ENCODE results near the gene SNX32. TPM values are rescaled to one million over a fixed set of nuclear protein-coding genes. Genes with fewer than 3 reads are reported as not detected.

Gene SNX32
- total and polyA plus RNA-seq, 9 of the 15 experiments (the other 6 are each of a cell fraction or from before 2014, with no cell fraction given): 0.03 TPM; not detected in 7

GRCh38 chr11:65857500-65857852, 23.7 kb downstream of the SNX32 start (continued):
- TF ChIP-seq, protein P1, sequence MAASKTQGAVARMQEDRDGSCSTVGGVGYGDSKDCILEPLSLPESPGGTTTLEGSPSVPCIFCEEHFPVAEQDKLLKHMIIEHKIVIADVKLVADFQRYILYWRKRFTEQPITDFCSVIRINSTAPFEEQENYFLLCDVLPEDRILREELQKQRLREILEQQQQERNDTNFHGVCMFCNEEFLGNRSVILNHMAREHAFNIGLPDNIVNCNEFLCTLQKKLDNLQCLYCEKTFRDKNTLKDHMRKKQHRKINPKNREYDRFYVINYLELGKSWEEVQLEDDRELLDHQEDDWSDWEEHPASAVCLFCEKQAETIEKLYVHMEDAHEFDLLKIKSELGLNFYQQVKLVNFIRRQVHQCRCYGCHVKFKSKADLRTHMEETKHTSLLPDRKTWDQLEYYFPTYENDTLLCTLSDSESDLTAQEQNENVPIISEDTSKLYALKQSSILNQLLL (CRISPR knock-in tag; IDR thresholded peaks at IDR 0.05; ENCODE audit: borderline replicate concordance): no peak
- TF ChIP-seq NR4A1 (CRISPR knock-in tag; IDR thresholded peaks at IDR 0.05): no peak
- TF ChIP-seq NR4A1 (tag; IDR thresholded peaks at IDR 0.05): 0 out of 2 replicates have a peak, but pooled peaks have one; percentile 39
- 0 out of 2 replicates have a peak, but pooled peaks have one; percentile 14 for TF ChIP-seq ATF1 (CRISPR knock-in tag; IDR thresholded peaks at IDR 0.05)
- no peak for TF ChIP-seq ATF1 (tag; IDR thresholded peaks at IDR 0.05)
- no peak for TF ChIP-seq JUN (IDR thresholded peaks at IDR 0.05; ENCODE audit: borderline replicate concordance, low read depth, low read length)
- 0 out of 2 replicates have a peak, but pooled peaks have one; percentile 4 for TF ChIP-seq JUN (CRISPR knock-in tag; IDR thresholded peaks at IDR 0.05; ENCODE audit: borderline replicate concordance)

GRCh38 chr11:65857853-65858680, 24.3 kb downstream of the SNX32 start, which contains the start of gene CFL1:
CFL1 (minus strand) TSS chr11:65858180; CDS start chr11:65858099, 81 bp downstream.
- peak within 1 kb of the TSS; percentile 95 for H3K4me2 ChIP-seq (ENCODE audit: insufficient read depth, low read length)
- intact Hi-C loops (cut with micrococcal nuclease): loop anchor here (5.0 kb wide), 1 partner anchor 44 kb away; the partner anchor contains the start of gene FOSL1
- H3K36me3 ChIP-seq (ENCODE audit: control insufficient read depth, insufficient read depth, low read length): peaks cover 57% of the 10 kb centered on the region
- H3K79me2 ChIP-seq (ENCODE audit: control insufficient read depth, insufficient read depth, low read length): peaks cover 71% of the 10 kb centered on the region
- H3K9ac ChIP-seq (ENCODE audit: insufficient read depth in 1 of 2, low read depth in 2 of 2, low read length in 2 of 2): peak within 1 kb of the TSS; percentile 99 to 100
- H3K27me3 ChIP-seq (ENCODE audit: control insufficient read depth in 2 of 2, insufficient read depth in 2 of 2, low read length in 2 of 2): no peaks in the 10 kb centered on the region; a peak in 1 of 5 replicates
- ChIA-PET POLR2A (interaction anchor here (0.6 to 5.6 kb wide), 33 partner anchors 8 to 790 kb away, joined by 3 to 151 read pairs (median 4); partner anchors contain the start of genes AP5B1, CCDC85B, FIBP and FOSL1), CTCF (ENCODE audit: low intra/inter-chr PET ratio) (interaction anchor here (1.1 kb wide), 1 partner anchor 41 kb away, joined by 4 read pairs; no protein-coding TSS in a partner anchor)
- H3K4me1 ChIP-seq (replicated peaks in 1 of 2; ENCODE audit: control insufficient read depth in 2 of 2, insufficient read depth in 2 of 2, low read length in 2 of 2): peaks cover 14 to 64% of the 10 kb centered on the region in 2 experiments
- peaks cover 11% of the 10 kb centered on the region for H3K9me1 ChIP-seq (ENCODE audit: control insufficient read depth, insufficient read depth, low read length)
- under 1% methylated on average over 43 of the region's 92 CpGs for WGBS (ENCODE audit: insufficient coverage, low coverage, missing lambda C conversion rate)
- DNase-seq (ENCODE audit: extremely low read depth in 1 of 4, low spot score in 3 of 4) (peak; percentile 85 to 98 (median 88)), ATAC-seq (peak; percentile 78), FAIRE-seq (peak; percentile 91)
- peak within 1 kb of the TSS; percentile 95 for H3K4me3 ChIP-seq
- peak within 1 kb of the TSS; percentile 73 for H2AFZ ChIP-seq (ENCODE audit: low read depth, low read length)
- H3K27ac ChIP-seq (ENCODE audit: extremely low read depth, low read depth, low read length): peak within 1 kb of the TSS; percentile 96
- H4K20me1 ChIP-seq (replicated peaks; ENCODE audit: control insufficient read depth, insufficient read depth, low read length): peaks cover 22% of the 10 kb centered on the region
- in situ Hi-C loops (cut with MboI): no loop called here
- no peaks in the 10 kb centered on the region for H3K9me3 ChIP-seq (replicated peaks; ENCODE audit: control insufficient read depth, insufficient read depth, low read depth, low read length)
- no TSS peak for BruUV-seq (replicated peaks)
- TF ChIP-seq POLR2A (conservative IDR thresholded peaks at IDR 0.05): peak; percentile 99
- TF ChIP-seq HNRNPK (IDR thresholded peaks at IDR 0.05; ENCODE audit: low read depth, low read length, poor library complexity, severe bottlenecking): peak; percentile 65
- TF ChIP-seq SOX6 (IDR thresholded peaks at IDR 0.05): peak; percentile 68; the same call in 1 of the 2 replicates
- peak; percentile 11 to 72; a peak in 2 of 4 replicates for TF ChIP-seq SRF (CRISPR knock-in tag; IDR thresholded peaks at IDR 0.05)
- TF ChIP-seq GTF3C2 (IDR thresholded peaks at IDR 0.05; ENCODE audit: borderline replicate concordance, extremely low read depth, insufficient read length): no peak
- TF ChIP-seq, protein P2, sequence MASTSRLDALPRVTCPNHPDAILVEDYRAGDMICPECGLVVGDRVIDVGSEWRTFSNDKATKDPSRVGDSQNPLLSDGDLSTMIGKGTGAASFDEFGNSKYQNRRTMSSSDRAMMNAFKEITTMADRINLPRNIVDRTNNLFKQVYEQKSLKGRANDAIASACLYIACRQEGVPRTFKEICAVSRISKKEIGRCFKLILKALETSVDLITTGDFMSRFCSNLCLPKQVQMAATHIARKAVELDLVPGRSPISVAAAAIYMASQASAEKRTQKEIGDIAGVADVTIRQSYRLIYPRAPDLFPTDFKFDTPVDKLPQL (IDR thresholded peaks at IDR 0.05; ENCODE audit: extremely low read depth, insufficient read length): peak; percentile 32
- peak; percentile 78 for TF ChIP-seq PRPF4 (IDR thresholded peaks at IDR 0.05; ENCODE audit: insufficient read depth, low read depth, low read length, poor library complexity, severe bottlenecking)
